SU-DHL-6 (cell line): Measurements from ENCODE around the gene CYP39A1.

Source experiments
- H2AFZ ChIP-seq: fragments of 200-600 bp; sonication (generic); 2 replicates; pipeline ENCODE4 v1.6.1; 2014; ENCODE audit warnings: low read depth, mild to moderate bottlenecking, moderate library complexity, mixed read lengths, antibody characterized with exemption, low read length; ENCODE audit not compliant: severe bottlenecking
- H3F3A ChIP-seq: fragments of 200-600 bp; shearing (Covaris generic); 2 replicates; pipeline ENCODE4 v1.6.0; 2016; ENCODE audit warnings: antibody characterized with exemption, mild to moderate bottlenecking; ENCODE audit not compliant: insufficient read depth
- H3K27ac ChIP-seq: fragments of 200-600 bp; sonication (generic); 2 replicates; pipeline ENCODE4 v1.5.1; 2016; ENCODE audit warnings: low read depth, mild to moderate bottlenecking, low read length, moderate library complexity, mixed read lengths
- H3K27me3 ChIP-seq: fragments of 200-600 bp; sonication (generic), shearing (Covaris generic); 2 replicates; pipeline ENCODE4 v1.6.0; 2014; ENCODE audit warnings: mild to moderate bottlenecking, low read length
- H3K36me3 ChIP-seq: fragments of 200-600 bp; sonication (generic); 2 replicates; pipeline ENCODE4 v1.6.1; 2014; ENCODE audit warnings: mild to moderate bottlenecking, low read length, mixed read lengths
- H3K4me2 ChIP-seq: fragments of 300-600, 200-600 bp; shearing (Covaris generic), sonication (generic); 2 replicates; pipeline ENCODE4 v1.6.0; 2014; ENCODE audit warnings: low read length, low read depth, mild to moderate bottlenecking; ENCODE audit not compliant: poor library complexity, severe bottlenecking
- H3K4me3 ChIP-seq: fragments of 200-600 bp; sonication (generic); 2 replicates; pipeline ENCODE4 v1.5.1; 2014; ENCODE audit warnings: antibody characterized with exemption, low read length, mild to moderate bottlenecking, mixed read lengths; ENCODE audit not compliant: insufficient read depth, poor library complexity, severe bottlenecking
- H3K79me2 ChIP-seq: fragments of 200-600 bp; sonication (generic); 2 replicates; pipeline ENCODE4 v1.6.1; 2014; ENCODE audit warnings: mild to moderate bottlenecking, low read length, moderate library complexity; ENCODE audit not compliant: insufficient read depth
- H3K9ac ChIP-seq: fragments of 200-600 bp; sonication (generic); 2 replicates; pipeline ENCODE4 v1.7.0; 2014; ENCODE audit warnings: mild to moderate bottlenecking, low read length
- H3K9me2 ChIP-seq: fragments of 200-600 bp; sonication (generic); replicated peaks from 2 replicates; pipeline ENCODE4 v1.6.1; 2014; ENCODE audit warnings: low read length; ENCODE audit not compliant: insufficient read depth
- H3K9me3 ChIP-seq: fragments of 200-600 bp; sonication (generic); 2 replicates; pipeline ENCODE4 v1.6.1; 2014; ENCODE audit warnings: low read length, mixed read lengths; ENCODE audit not compliant: insufficient read depth
- H4K20me1 ChIP-seq: fragments of 200-600 bp; sonication (generic); 2 replicates; pipeline ENCODE4 v1.6.1; 2014; ENCODE audit warnings: low read depth, mild to moderate bottlenecking, antibody characterized with exemption, low read length, moderate library complexity, mixed read lengths
- CTCF ChIP-seq: fragments of 200-600 bp; sonication (generic); IDR thresholded peaks from one replicate; pipeline ENCODE4 v1.5.1; 2017; ENCODE audit warnings: antibody characterized with exemption, mild to moderate bottlenecking, low read length, moderate library complexity; ENCODE audit not compliant: insufficient read depth, poor library complexity, severe bottlenecking
- EZH2phosphoT487 ChIP-seq: fragments of 200-600 bp; sonication (generic), shearing (Covaris generic); conservative IDR thresholded peaks from 2 replicates; pipeline ENCODE4 v1.6.1; 2018; ENCODE audit warnings: mild to moderate bottlenecking, antibody characterized with exemption, low read length, moderate library complexity, mixed read lengths

The CYP39A1 gene

GRCh38 chr6:46530896-46531295 lies 121.7 kb downstream of the CYP39A1 start:
- no peaks in the 10 kb centered on the region for H4K20me1 ChIP-seq
- no peak for TF ChIP-seq CTCF
- TF ChIP-seq EZH2phosphoT487, result no peak
- H3K4me3 ChIP-seq, result no peak overlapping the region
- no peaks in the 10 kb centered on the region; the same call in 1 of the 2 replicates for H3K36me3 ChIP-seq
- no peak overlapping the region for H3K9ac ChIP-seq
- H3K27ac ChIP-seq, result no peak overlapping the region
- H3K9me2 ChIP-seq, result no peaks in the 10 kb centered on the region
- H3K9me3 ChIP-seq, result peaks cover 9% of the 10 kb centered on the region; the same call in 1 of the 2 replicates
- H3K79me2 ChIP-seq, result no peaks in the 10 kb centered on the region
- H3K27me3 ChIP-seq, result no peaks in the 10 kb centered on the region
- no peak overlapping the region for H2AFZ ChIP-seq
- H3K4me2 ChIP-seq, result no peak overlapping the region
- H3F3A ChIP-seq, result no peaks in the 10 kb centered on the region

- Histone ChIP-seq H3K4me2 (no peak overlapping the region), H3K79me2 (no peaks in the 10 kb centered on the region), H3K4me3 (no peak overlapping the region), H4K20me1 (no peaks in the 10 kb centered on the region), H3F3A (no peaks in the 10 kb centered on the region), H3K27ac (no peak overlapping the region), H2AFZ (no peak overlapping the region), H3K36me3 (no peaks in the 10 kb centered on the region), H3K27me3 (no peaks in the 10 kb centered on the region), H3K9ac (no peak overlapping the region), H3K9me3 (no peaks in the 10 kb centered on the region), H3K9me2 (no peaks in the 10 kb centered on the region)
- TF ChIP-seq EZH2phosphoT487 (no peak), CTCF (no peak)
These were observed 123.5 kb downstream of the CYP39A1 start for GRCh38 chr6:46528961-46529750.

GRCh38 chr6:46526607-46527006 lies 126.0 kb downstream of the CYP39A1 start:
- H3K4me3 ChIP-seq, result no peak overlapping the region
- no peak for TF ChIP-seq EZH2phosphoT487
- no peak for TF ChIP-seq CTCF
- no peaks in the 10 kb centered on the region for H3K79me2 ChIP-seq
- H3K27ac ChIP-seq, result no peak overlapping the region
- H3K9me2 ChIP-seq, result no peaks in the 10 kb centered on the region
- no peaks in the 10 kb centered on the region for H3K27me3 ChIP-seq
- no peaks in the 10 kb centered on the region for H3K9me3 ChIP-seq
- H3F3A ChIP-seq, result no peaks in the 10 kb centered on the region
- no peaks in the 10 kb centered on the region for H3K36me3 ChIP-seq
- H3K9ac ChIP-seq, result no peak overlapping the region
- H3K4me2 ChIP-seq, result no peak overlapping the region
- H4K20me1 ChIP-seq, result no peaks in the 10 kb centered on the region
- H2AFZ ChIP-seq, result no peak overlapping the region
